ENCODE data around the gene AGK.

GRCh38 chr7:141598408-141598807 lies 47.2 kb downstream of the AGK start:
- TF ChIP-seq CTCF (IDR thresholded peaks at IDR 0.05; ENCODE audit: insufficient read depth, low read depth, low read length): no peak
- no peak for TF ChIP-seq EZH2 (IDR thresholded peaks at IDR 0.05; ENCODE audit: insufficient read depth, low read length)
